DND-41 (cell line): ENCODE measurements around the gene SUPT3H.

ENCODE experiments used
- CTCF ChIP-seq: IDR thresholded peaks from 2 replicates; pipeline ENCODE4 v1.5.1; 2012; ENCODE audit warnings: borderline replicate concordance, low read length, moderate library complexity, mild to moderate bottlenecking; ENCODE audit not compliant: poor library complexity, severe bottlenecking; ENCODE audit errors: extremely low read depth
- EZH2 ChIP-seq: IDR thresholded peaks from 3 replicates; pipeline ENCODE4 v1.6.1; 2012; ENCODE audit warnings: borderline replicate concordance, low read depth, mild to moderate bottlenecking, moderate library complexity, low read length, inconsistent platforms; ENCODE audit not compliant: severe bottlenecking

GRCh38 chr6:44833248-44833647, 544.5 kb downstream of the SUPT3H start:
- TF ChIP-seq CTCF (no peak), EZH2 (no peak)
